ENCODE results near the gene N4BP2L1.
"Not testable (repeated sequence)": the region's sequence is repeated elsewhere in the genome, so short reads cannot be mapped to it uniquely, and the experiment has no call there.

The N4BP2L1 gene

DNA sequence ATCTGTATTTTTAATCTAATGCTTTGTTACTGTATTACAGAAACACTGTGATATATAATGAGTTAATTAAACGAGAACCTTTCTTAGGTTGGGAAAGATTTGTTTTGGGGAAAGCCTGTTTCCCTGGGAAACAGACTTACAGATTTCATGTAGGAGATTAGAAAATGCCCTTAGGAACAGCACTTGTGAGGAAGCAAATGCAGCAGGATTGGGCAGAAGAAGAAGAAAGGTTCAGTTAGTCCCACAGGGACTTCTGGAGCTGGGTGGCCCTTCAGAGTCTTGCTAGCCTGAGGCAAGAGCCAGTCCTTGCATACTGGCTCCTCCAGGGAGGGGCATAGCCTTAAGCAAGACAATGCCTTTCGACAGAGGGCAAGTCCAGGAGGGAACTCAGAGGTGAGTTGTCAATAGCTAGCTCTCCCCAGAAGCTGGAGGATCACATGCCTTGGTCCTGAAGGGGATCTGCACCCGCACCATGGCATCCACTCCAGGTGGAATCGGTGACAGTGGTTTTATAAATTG is 36.8 kb downstream of the N4BP2L1 start:
- no peak for DNase-seq (ENCODE audit: low spot score)
- no peak for FAIRE-seq

DNA sequence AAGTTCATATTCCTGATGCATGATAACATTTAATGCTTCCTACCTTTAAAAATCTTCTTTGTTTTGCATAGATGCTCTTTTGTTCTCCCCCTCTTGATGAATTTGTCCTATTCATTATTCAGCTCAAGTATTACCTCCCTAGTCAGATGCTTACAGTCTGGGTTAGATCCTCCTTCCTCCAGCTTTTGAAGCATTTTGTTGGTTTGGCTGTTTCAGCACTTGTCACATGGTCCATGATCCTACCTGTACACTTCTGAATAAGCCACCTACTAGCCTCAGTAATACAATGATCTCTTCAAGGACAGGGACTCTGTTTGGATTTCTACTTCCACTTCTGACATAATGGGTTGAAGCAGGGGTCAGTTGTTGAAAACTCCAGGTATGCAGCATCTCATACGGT is 37.4 kb downstream of the N4BP2L1 start:
- no peak for FAIRE-seq

GRCh38 chr13:32390048-32390447 is 37.9 kb downstream of the N4BP2L1 start:
- DNase-seq (ENCODE audit: low spot score) (no peak), FAIRE-seq (no peak)

More for the DNA sequence above, 37.4 kb downstream of the N4BP2L1 start:
- no peak for DNase-seq (ENCODE audit: low spot score)

GRCh38 chr13:32385410-32385809 is 42.5 kb downstream of the N4BP2L1 start:
- DNase-seq (ENCODE audit: low spot score) (no peak), FAIRE-seq (no peak)

DNA sequence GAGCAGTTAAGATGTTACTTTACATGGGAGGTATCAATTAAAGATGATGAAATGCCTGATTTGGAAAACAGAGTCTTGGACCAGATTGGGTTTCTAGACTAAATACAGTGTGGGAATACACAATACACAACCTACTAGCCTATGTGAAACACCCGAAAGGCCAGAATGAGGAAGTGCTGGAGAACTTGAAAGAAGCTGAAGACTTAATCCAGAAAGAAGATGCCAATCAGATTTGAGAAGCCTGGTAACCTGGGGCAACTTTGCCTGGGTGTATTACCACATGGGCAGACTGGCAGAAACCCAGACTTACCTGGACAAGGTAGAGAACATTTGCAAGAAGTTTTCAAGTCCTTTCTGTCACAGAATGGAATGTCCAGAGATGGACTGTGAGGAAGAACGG is 43.2 kb downstream of the N4BP2L1 start:
- DNase-seq (ENCODE audit: low spot score) (no peak), FAIRE-seq (no peak)

- FAIRE-seq (no peak), DNase-seq (ENCODE audit: low spot score) (no peak)
Observed at GRCh38 chr13:32383836-32384618, 43.9 kb downstream of the N4BP2L1 start.

DNA sequence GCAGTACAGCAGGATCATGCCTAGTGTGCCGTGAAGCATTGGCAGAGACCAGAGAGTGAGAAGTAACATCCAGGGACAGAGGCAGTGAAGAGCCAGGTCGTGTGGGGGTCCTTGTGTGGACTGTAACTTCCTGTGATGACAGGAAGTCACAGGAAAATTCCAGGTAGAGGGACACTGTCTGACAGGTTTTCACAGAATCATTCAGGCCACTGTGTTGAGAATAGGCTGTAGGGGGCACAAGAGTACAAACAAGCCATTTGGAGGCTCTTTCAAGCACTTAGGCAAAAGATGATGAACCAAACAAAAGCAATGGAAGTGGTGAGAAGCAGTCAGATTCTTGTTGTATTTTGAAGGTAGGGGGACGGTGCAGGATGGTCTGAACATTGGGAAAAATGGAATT is 46.4 kb downstream of the N4BP2L1 start:
- DNase-seq (ENCODE audit: low spot score) (no peak), FAIRE-seq (no peak)

DNA sequence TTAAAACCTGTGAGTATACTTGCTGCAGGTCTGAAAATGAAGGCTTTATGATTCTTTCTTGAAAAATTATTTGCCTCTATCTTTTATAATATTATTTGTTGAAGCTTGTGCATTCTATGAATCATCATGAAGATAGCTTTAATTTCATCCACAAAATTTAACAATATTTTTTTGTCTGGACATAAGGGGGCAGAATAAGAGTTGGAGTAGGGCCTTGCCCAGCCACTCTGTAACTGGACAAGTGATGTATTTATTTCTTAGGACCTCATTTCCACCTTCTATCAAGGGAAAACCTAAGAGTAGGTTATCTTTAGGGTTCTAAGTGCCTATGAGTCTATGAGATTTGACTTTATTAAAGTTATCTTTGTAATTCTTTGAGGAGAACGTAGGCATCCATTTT is 49.9 kb downstream of the N4BP2L1 start:
- FAIRE-seq (no peak), DNase-seq (ENCODE audit: low spot score) (no peak)

GRCh38 chr13:32376642-32377415 is 51.1 kb downstream of the N4BP2L1 start:
- DNase-seq (ENCODE audit: low spot score) (no peak), FAIRE-seq (no peak)

GRCh38 chr13:32370805-32371204 is 57.1 kb downstream of the N4BP2L1 start:
- DNase-seq (ENCODE audit: low spot score) (no peak), FAIRE-seq (no peak)

- FAIRE-seq (no peak), DNase-seq (ENCODE audit: low spot score) (no peak)
Observed at GRCh38 chr13:32362574-32362973, 65.4 kb downstream of the N4BP2L1 start.

- FAIRE-seq; DNase-seq (ENCODE audit: low spot score): not testable (repeated sequence)
Observed at GRCh38 chr13:32355935-32356334, 72.0 kb downstream of the N4BP2L1 start.

DNA sequence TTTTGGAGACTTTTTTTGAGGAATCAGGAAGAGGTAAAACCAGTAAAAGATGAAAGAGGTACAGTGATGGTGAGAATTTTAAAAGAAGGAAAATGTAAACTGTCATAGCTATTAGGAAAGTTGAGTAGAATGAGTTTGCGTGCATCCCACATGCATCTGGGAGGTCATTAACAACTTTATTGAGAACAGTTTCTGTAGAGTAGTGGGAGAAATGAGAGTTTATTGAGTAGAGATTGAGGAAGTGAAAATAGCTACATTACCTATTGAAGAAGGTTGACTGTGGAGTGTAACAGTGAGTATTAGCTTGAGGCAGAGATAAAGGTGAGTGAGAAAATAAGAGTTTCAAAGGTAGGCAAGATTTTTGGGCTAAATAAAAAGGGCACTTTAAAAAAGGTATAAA is 73.9 kb downstream of the N4BP2L1 start:
- no peak for FAIRE-seq
- no peak for DNase-seq (ENCODE audit: low spot score)

DNA sequence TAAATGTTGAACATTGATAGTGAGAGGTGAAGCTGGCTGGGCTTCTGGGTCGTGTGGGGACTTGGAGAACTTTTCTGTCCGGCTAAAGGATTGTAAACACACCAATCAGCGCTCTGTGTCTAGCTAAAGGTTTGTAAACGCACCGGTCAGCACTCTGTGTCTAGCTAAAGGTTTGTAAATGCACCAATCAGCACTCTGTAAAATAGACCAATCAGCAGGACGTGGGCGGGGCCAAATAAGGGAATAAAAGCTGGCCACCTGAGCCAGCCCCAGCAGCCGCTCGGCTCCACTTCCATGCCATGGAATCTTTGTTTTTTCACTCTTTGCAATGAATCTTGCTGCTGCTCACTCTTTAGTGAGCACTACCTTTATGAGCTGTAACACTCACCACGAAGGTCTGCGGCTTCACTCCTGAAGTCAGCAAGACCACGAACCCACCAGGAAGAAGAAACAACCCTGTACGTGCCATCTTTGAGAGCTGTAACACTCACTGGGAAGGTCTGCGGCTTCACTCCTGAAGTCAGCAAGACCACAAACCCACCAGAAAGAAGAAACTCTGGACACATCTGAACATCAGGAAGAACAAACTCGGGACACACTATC is 77.0 kb downstream of the N4BP2L1 start:
- FAIRE-seq; DNase-seq (ENCODE audit: low spot score): not testable (repeated sequence)
